A673 (cell line): Measurements from ENCODE around the gene RACK1.

ENCODE experiments used
- EZH2 ChIP-seq: fragments of 200-600 bp; sonication (generic); IDR thresholded peaks from 2 replicates; pipeline ENCODE4 v1.6.1; 2017; ENCODE audit warnings: borderline replicate concordance, low read depth, mild to moderate bottlenecking, mixed read lengths, antibody characterized with exemption, low read length; ENCODE audit not compliant: poor library complexity, severe bottlenecking
- TF ChIP-seq, protein P1 (sequence below): fragments of 300-800, 200-600 bp; sonication (generic); conservative IDR thresholded peaks from 2 replicates; pipeline ENCODE4 v1.5.1; 2017; ENCODE audit warnings: low read depth, mild to moderate bottlenecking, antibody characterized with exemption, low read length, moderate library complexity, mixed read lengths

DNA sequence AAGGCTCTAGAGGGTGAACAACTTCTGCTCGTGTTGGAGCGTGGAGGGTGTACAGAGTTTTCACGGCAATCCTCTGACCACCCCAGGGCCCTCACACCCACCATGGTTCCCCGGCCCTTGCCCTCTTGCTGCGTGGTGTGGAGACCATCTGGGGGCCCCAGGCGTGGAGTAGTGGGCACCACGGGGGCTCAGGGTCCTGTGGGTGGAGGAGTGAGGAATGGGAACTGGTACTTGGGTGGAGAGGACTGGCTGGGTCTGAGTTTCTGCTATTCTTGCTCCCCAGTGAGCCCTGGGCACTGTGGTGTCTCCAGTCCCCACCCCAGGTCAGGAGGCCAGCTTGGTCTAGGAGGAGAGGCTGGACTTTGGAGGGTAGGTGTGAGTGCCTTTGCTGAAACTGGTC is 39.2 kb upstream of the RACK1 start:
- TF ChIP-seq, protein P1, sequence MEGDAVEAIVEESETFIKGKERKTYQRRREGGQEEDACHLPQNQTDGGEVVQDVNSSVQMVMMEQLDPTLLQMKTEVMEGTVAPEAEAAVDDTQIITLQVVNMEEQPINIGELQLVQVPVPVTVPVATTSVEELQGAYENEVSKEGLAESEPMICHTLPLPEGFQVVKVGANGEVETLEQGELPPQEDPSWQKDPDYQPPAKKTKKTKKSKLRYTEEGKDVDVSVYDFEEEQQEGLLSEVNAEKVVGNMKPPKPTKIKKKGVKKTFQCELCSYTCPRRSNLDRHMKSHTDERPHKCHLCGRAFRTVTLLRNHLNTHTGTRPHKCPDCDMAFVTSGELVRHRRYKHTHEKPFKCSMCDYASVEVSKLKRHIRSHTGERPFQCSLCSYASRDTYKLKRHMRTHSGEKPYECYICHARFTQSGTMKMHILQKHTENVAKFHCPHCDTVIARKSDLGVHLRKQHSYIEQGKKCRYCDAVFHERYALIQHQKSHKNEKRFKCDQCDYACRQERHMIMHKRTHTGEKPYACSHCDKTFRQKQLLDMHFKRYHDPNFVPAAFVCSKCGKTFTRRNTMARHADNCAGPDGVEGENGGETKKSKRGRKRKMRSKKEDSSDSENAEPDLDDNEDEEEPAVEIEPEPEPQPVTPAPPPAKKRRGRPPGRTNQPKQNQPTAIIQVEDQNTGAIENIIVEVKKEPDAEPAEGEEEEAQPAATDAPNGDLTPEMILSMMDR: no peak
- no peak for TF ChIP-seq EZH2
